ENCODE measurements around the gene AHRR.

Gene AHRR

DNA sequence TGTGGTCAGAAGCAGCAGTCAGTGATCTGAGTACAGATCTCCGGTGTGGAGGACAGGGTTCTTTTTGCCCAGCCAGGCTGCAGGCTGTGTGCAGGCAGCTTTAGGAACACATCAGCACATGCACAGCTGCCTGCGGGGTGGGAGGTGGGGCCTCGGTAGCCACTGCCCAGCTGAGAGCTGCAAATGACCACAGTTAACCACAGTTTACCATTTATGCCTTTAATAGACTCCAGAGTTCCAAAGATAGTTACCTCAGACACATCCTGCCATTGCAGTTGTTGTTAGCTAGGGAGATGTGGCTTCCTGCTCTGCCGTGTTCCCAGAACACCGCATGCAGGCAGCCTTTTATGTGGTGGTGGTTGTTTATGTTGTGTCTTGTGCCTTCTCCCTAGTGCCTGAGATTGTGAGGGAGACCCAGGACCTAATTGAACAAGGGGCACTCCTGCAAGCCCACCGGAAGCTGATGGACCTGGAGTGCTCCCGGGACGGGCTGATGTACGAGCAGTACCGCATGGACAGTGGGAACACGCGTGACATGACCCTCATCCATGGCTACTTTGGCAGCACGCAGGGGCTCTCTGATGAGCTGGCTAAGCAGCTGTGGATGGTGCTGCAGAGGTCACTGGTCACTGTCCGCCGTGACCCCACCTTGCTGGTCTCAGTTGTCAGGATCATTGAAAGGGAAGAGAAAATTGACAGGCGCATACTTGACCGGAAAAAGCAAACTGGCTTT, 131.6 kb downstream of the AHRR start:
- Histone ChIP-seq H2AFZ (ENCODE audit: low read length) (no peak overlapping the region), H3K9ac (ENCODE audit: low read length) (no peak overlapping the region), H3K36me3 (ENCODE audit: insufficient read depth, low read length) (peaks cover 96% of the 10 kb centered on the region), H3K79me2 (ENCODE audit: insufficient read depth, low read length) (no peaks in the 10 kb centered on the region), H3K4me3 (ENCODE audit: low read depth, low read length, poor library complexity, severe bottlenecking) (no peak overlapping the region), H3K4me2 (ENCODE audit: low read length) (no peak overlapping the region), H3K27me3 (ENCODE audit: insufficient read depth, low read length) (no peaks in the 10 kb centered on the region), H4K20me1 (ENCODE audit: insufficient read depth, low read length) (no peaks in the 10 kb centered on the region), H3K27ac (ENCODE audit: low read depth, low read length, poor library complexity, severe bottlenecking) (no peak overlapping the region), H3F3A (ENCODE audit: insufficient read depth, low read length) (no peaks in the 10 kb centered on the region), H3K4me1 (ENCODE audit: insufficient read depth, low read length, severe bottlenecking) (no peaks in the 10 kb centered on the region), H3K9me2 (ENCODE audit: low read depth, low read length) (no peaks in the 10 kb centered on the region), H3K9me3 (ENCODE audit: low read length) (peaks cover 15% of the 10 kb centered on the region)
- no peak for TF ChIP-seq EZH2 (IDR thresholded peaks at IDR 0.05; ENCODE audit: borderline replicate concordance, low read length)
- TF ChIP-seq, protein P1, sequence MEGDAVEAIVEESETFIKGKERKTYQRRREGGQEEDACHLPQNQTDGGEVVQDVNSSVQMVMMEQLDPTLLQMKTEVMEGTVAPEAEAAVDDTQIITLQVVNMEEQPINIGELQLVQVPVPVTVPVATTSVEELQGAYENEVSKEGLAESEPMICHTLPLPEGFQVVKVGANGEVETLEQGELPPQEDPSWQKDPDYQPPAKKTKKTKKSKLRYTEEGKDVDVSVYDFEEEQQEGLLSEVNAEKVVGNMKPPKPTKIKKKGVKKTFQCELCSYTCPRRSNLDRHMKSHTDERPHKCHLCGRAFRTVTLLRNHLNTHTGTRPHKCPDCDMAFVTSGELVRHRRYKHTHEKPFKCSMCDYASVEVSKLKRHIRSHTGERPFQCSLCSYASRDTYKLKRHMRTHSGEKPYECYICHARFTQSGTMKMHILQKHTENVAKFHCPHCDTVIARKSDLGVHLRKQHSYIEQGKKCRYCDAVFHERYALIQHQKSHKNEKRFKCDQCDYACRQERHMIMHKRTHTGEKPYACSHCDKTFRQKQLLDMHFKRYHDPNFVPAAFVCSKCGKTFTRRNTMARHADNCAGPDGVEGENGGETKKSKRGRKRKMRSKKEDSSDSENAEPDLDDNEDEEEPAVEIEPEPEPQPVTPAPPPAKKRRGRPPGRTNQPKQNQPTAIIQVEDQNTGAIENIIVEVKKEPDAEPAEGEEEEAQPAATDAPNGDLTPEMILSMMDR (IDR thresholded peaks at IDR 0.05; ENCODE audit: low read length) = no peak

DNA sequence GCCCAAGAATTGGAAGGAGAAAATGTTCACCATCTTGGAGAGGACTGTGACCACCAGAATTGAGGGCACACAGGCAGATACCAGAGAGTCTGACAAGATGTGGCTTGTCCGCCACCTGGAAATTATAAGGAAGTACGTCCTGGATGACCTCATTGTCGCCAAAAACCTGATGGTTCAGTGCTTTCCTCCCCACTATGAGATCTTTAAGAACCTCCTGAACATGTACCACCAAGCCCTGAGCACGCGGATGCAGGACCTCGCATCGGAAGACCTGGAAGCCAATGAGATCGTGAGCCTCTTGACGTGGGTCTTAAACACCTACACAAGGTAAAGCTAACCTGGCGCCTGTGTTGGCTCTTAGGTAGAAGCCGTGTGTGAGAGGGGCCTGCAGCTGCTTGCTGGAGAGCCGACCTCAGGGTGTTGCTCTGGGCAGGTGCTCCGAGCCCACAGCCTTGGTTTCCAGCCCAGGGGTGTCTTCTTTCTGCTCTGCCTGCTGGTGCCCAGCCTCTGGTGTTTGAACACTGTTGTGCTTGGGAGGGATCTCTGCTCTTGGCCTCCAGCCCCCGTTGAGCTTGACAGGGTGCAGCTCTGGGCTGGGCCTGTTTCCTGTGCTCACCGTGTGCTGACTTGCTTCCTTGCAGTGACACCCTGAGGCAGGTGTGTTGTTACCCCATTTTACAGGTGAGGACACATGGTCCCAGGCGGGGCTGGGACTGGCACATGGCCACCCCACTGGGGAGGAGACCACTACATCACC, 132.4 kb downstream of the AHRR start:
- H3K9me2 ChIP-seq (ENCODE audit: low read depth, low read length) = no peaks in the 10 kb centered on the region
- H3K27ac ChIP-seq (ENCODE audit: low read depth, low read length, poor library complexity, severe bottlenecking) = no peak overlapping the region
- H3K4me1 ChIP-seq (ENCODE audit: insufficient read depth, low read length, severe bottlenecking) = no peaks in the 10 kb centered on the region
- no peak overlapping the region for H3K4me3 ChIP-seq (ENCODE audit: low read depth, low read length, poor library complexity, severe bottlenecking)
- H3K79me2 ChIP-seq (ENCODE audit: insufficient read depth, low read length) = no peaks in the 10 kb centered on the region
- peaks cover 96% of the 10 kb centered on the region for H3K36me3 ChIP-seq (ENCODE audit: insufficient read depth, low read length)
- no peaks in the 10 kb centered on the region for H4K20me1 ChIP-seq (ENCODE audit: insufficient read depth, low read length)
- TF ChIP-seq, protein P1 (IDR thresholded peaks at IDR 0.05; ENCODE audit: low read length) = no peak
- TF ChIP-seq EZH2 (IDR thresholded peaks at IDR 0.05; ENCODE audit: borderline replicate concordance, low read length) = no peak
- no peaks in the 10 kb centered on the region for H3K27me3 ChIP-seq (ENCODE audit: insufficient read depth, low read length)
- H3K9ac ChIP-seq (ENCODE audit: low read length) = no peak overlapping the region
- H3K9me3 ChIP-seq (ENCODE audit: low read length) = peaks cover 15% of the 10 kb centered on the region
- no peak overlapping the region for H2AFZ ChIP-seq (ENCODE audit: low read length)
- H3K4me2 ChIP-seq (ENCODE audit: low read length) = no peak overlapping the region
- no peaks in the 10 kb centered on the region for H3F3A ChIP-seq (ENCODE audit: insufficient read depth, low read length)

DNA sequence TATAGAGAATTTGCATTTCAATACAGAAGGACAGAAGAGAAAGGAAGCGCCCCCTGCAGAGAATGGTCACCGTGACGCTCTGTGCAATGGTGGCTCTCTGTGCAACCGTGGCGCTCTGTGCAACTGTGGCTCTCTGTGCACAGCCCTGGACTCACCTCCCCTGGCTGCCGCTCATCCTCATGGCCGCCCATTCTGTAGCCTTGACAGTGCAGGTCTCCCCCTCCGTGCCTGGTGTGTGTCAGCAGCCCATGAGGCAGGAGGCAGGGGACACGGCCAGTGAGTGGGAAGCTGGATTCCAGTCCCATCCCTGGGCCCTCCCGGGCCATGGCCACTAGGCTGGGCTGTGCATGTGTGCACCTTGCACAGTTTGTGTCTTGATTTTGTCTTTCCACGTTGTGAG, 133.4 kb downstream of the AHRR start:
- Histone ChIP-seq H4K20me1 (ENCODE audit: insufficient read depth, low read length) (no peaks in the 10 kb centered on the region), H3K4me1 (ENCODE audit: insufficient read depth, low read length, severe bottlenecking) (no peaks in the 10 kb centered on the region), H3K9me2 (ENCODE audit: low read depth, low read length) (no peaks in the 10 kb centered on the region), H3K9me3 (ENCODE audit: low read length) (peaks cover 15% of the 10 kb centered on the region), H3F3A (ENCODE audit: insufficient read depth, low read length) (no peaks in the 10 kb centered on the region), H3K4me3 (ENCODE audit: low read depth, low read length, poor library complexity, severe bottlenecking) (no peak overlapping the region), H3K36me3 (ENCODE audit: insufficient read depth, low read length) (peaks cover 96% of the 10 kb centered on the region), H3K79me2 (ENCODE audit: insufficient read depth, low read length) (no peaks in the 10 kb centered on the region), H3K27ac (ENCODE audit: low read depth, low read length, poor library complexity, severe bottlenecking) (no peak overlapping the region), H3K4me2 (ENCODE audit: low read length) (no peak overlapping the region), H2AFZ (ENCODE audit: low read length) (no peak overlapping the region), H3K9ac (ENCODE audit: low read length) (no peak overlapping the region), H3K27me3 (ENCODE audit: insufficient read depth, low read length) (no peaks in the 10 kb centered on the region)
- TF ChIP-seq EZH2 (IDR thresholded peaks at IDR 0.05; ENCODE audit: borderline replicate concordance, low read length) = no peak
- TF ChIP-seq, protein P1 (IDR thresholded peaks at IDR 0.05; ENCODE audit: low read length) = no peak
